HG03354 (cell line): Measurements from ENCODE around the gene FOXA2.
"Not testable (repeated sequence)": the region's sequence is repeated elsewhere in the genome, so short reads cannot be mapped to it uniquely, and the experiment has no call there.

Experiments used
- ATAC-seq: cut with Tn5 transposase; IDR thresholded peaks from one replicate; pipeline ENCODE4 v1.9.1; 2021; ENCODE audit warnings: mild to moderate bottlenecking; ENCODE audit not compliant: unreplicated experiment, poor library complexity, severe bottlenecking

FOXA2 gene

GRCh38 chr20:22572023-22572422 lies 12.3 kb downstream of the FOXA2 start:
- no peak for ATAC-seq

- no peak for ATAC-seq
These were observed 15.0 kb downstream of the FOXA2 start for GRCh38 chr20:22569353-22569752.

GRCh38 chr20:22568872-22569344 lies 15.5 kb downstream of the FOXA2 start:
- ATAC-seq: no peak

GRCh38 chr20:22567944-22568871 lies 16.2 kb downstream of the FOXA2 start:
- ATAC-seq: no peak

GRCh38 chr20:22566876-22567658 lies 17.3 kb downstream of the FOXA2 start:
- ATAC-seq: no peak

GRCh38 chr20:22563062-22563965 lies 21.1 kb downstream of the FOXA2 start:
- no peak for ATAC-seq

GRCh38 chr20:22562620-22563019 lies 21.8 kb downstream of the FOXA2 start:
- no peak for ATAC-seq

GRCh38 chr20:22561965-22562577 lies 22.3 kb downstream of the FOXA2 start:
- no peak for ATAC-seq

- ATAC-seq: no peak
These were observed 23.6 kb downstream of the FOXA2 start for GRCh38 chr20:22560817-22561216.

GRCh38 chr20:22559711-22560318 lies 24.6 kb downstream of the FOXA2 start:
- ATAC-seq: no peak

GRCh38 chr20:22557403-22558276 lies 26.7 kb downstream of the FOXA2 start:
- no peak for ATAC-seq

GRCh38 chr20:22556565-22557056 lies 27.8 kb downstream of the FOXA2 start:
- no peak for ATAC-seq

GRCh38 chr20:22555791-22556564 lies 28.4 kb downstream of the FOXA2 start:
- no peak for ATAC-seq

- no peak for ATAC-seq
These were observed 30.0 kb downstream of the FOXA2 start for GRCh38 chr20:22554391-22554790.

- ATAC-seq: not testable (repeated sequence)
These were observed 33.9 kb downstream of the FOXA2 start for GRCh38 chr20:22550514-22550913.

GRCh38 chr20:22548040-22548439 lies 36.3 kb downstream of the FOXA2 start:
- ATAC-seq: no peak

- no peak for ATAC-seq
These were observed 38.0 kb downstream of the FOXA2 start for GRCh38 chr20:22546344-22546743.
